GM15510 (cell line): ENCODE measurements around the gene NFYC.

Source experiments
- POLR2A ChIP-seq: IDR thresholded peaks from 3 replicates; pipeline ENCODE4 v1.6.1; 2011; ENCODE audit warnings: borderline replicate concordance; ENCODE audit not compliant: insufficient read length; ENCODE audit errors: extremely low read depth

Gene NFYC

GRCh38 chr1:40691538-40692428, at the start of gene NFYC:
Gene NFYC (plus strand): TSS chr1:40691704. CDS start chr1:40738844, 47,140 bp downstream.
- TF ChIP-seq POLR2A, result peak; percentile 97

DNA sequence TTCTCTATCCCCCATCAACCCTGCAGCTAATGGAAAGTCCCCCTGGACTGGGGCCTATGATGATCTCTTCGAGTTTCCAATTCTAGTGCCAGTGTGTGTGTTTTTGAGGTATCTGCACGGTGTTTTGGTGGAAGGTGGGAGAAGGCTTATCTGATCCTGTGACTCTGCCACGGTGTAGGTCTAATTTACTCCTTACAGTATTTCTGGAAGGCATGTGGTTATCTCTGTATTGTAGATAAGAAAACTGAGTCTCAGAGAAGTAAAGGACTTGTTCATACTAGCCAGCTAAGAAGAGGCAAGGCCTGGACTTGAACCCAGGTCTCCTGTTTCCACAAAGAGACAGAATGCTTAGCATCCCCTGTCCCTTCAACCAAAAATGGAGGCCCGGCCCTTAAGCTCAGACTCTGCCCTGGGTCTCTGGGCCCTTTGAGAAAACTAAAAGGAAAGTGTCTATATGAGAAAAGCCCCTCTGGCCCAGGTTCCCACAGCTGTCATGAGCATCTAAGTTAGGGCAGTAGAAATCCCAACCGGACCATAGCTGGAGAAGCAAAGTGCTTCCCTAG, 46.3 kb upstream of the NFYC start:
- TF ChIP-seq POLR2A, result no peak

- TF ChIP-seq POLR2A, result no peak
These were observed 45.2 kb upstream of the NFYC start for GRCh38 chr1:40646315-40646714.

GRCh38 chr1:40648200-40648599, 43.3 kb upstream of the NFYC start:
- no peak for TF ChIP-seq POLR2A

DNA sequence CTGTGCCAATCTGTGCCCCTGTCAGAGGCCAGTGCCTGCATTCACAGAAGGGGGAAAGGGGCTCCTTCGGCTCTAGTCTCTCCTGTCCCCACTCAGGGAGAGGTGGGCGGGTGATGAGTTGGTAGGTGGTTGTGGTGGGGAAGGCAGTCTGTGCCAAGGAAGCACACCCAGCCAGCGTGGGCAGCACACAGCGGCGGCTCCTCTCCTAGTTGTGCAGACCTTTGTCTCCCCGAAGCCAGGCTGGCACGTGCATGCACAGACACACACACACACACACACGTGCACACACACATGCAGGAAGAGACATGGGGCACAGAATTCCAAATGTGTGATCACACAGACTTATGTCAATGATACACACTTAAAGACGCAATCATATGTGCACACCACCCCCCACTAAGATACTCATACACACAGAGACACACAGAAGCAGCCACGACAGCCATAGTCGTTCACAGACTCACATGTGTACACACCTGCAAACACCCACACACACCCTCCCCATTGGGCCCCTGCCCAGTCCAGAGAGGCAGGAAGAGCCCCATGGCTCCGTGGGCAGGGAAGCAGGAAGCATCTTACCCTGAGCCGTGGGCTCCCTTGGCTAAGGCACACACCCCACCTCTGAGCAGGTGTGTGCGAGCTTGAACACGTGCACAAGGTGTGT, 42.4 kb upstream of the NFYC start:
- no peak for TF ChIP-seq POLR2A

DNA sequence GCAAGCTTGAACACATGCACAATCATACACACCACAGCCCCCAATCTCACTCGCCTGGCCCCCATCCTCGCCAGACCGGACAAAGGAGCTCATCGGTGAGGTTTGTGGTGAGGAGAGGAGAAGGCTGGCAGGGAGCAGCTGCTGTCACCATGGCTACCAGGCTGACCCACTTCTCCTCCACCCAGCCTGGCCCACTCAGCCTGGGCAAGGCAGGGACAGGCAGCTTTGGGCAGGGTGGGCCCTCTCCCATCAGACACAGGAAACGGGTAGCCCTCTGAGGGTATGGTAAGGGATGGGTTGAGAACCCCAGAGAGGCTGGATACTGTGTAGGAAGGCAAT, 41.9 kb upstream of the NFYC start:
- TF ChIP-seq POLR2A, result no peak

- TF ChIP-seq POLR2A, result no peak
These were observed 41.4 kb upstream of the NFYC start for GRCh38 chr1:40650075-40650474.

GRCh38 chr1:40651138-40651857, 40.2 kb upstream of the NFYC start:
- no peak for TF ChIP-seq POLR2A

DNA sequence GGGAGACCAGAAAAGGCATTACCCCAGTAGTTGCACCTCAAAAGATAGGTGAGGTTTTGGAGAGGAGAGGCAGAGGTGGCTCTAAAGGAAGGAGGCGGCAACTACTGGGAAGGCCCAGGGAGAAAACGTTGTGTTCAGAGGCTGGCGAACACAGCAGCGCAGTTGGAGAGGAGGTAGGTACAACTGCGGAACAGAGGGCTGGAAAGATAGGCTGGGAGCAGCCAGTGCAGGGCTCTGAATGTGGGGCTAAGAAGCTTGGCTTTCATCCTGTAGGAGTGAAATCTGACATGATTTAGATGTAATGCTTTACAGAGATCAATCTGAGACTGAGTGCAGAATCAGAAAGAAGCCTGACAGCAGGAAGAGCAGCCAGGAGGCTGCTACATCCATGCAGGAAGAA, 39.0 kb upstream of the NFYC start:
- no peak for TF ChIP-seq POLR2A

DNA sequence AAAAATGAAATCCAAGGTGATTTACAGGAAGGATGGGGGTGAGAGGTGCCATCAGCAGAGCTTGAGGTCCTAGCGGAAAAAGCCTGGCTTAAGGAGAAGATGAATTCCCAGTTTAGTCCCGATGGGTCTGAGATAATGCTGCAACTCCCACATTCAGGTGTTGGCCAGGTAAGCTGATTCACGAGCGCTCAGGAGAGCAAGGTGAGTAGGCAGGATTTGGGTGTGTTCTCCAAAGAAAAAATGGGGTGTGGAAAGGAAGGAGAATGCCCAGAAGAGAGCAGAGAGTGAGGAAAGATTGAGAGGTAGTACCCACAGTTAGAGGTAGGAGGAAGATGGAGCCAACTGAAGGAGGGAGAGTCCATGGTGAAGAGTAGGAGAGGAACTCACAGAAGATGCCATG, 38.5 kb upstream of the NFYC start:
- TF ChIP-seq POLR2A, result no peak

- no peak for TF ChIP-seq POLR2A
These were observed 37.5 kb upstream of the NFYC start for GRCh38 chr1:40653851-40654537.

- no peak for TF ChIP-seq POLR2A
These were observed 34.5 kb upstream of the NFYC start for GRCh38 chr1:40657046-40657445.

DNA sequence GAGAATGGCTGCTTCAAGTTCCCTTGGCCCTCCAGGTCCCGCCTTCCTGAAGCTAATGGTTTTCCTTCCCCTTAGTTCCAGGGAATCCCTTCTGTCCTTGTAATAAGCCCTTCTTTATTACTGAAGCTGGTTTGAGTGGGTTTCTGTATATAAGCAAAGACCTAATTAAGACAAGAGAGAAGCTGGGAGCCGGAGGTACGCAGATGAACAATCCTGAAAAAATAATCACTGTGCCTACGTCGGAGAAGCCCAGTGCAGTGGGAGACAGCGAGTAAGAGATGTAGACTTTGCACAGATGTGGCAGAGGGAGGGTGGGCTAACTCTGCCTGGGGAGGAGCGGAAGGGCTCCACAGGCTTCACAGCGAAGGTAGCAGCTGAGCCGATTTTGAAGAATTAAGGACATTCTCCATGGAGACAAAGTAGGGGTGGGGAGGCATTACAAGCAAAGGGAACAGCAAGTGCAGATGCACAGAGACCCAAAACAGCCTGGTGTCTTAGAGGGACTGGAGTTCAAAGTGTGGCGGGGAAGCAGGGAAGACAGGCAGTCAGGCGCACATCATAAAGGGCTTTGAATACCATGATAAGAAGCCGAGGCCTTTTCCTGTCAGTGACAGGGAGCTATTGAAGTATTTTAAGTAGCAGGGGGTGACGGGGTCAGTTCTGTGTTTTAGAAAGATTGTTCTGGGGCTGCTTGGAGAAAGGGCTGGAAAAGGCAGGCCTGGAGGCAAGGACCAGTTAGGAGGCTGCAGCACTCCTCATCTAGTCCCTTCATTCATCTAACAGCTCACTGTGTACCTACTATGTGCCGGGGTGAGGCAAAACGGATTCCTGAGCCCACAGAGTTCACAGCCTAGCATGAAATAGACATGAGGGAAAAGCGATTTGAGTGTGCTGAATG, 32.5 kb upstream of the NFYC start:
- no peak for TF ChIP-seq POLR2A

GRCh38 chr1:40659649-40659947, 31.9 kb upstream of the NFYC start:
- TF ChIP-seq POLR2A, result no peak
